CD4-positive, alpha-beta T cell treated with Interleukin-4 for 1 hour (primary cell): ENCODE results near the gene ITGA3.
"Not testable (repeated sequence)": the region's sequence is repeated elsewhere in the genome, so short reads cannot be mapped to it uniquely, and the experiment has no call there.

Experiments used
- DNase-seq, 2 donors: peaks; one replicate each; pipeline ENCODE4 v3.0.0-alpha.2; 2020 to 2022

The ITGA3 gene

DNA sequence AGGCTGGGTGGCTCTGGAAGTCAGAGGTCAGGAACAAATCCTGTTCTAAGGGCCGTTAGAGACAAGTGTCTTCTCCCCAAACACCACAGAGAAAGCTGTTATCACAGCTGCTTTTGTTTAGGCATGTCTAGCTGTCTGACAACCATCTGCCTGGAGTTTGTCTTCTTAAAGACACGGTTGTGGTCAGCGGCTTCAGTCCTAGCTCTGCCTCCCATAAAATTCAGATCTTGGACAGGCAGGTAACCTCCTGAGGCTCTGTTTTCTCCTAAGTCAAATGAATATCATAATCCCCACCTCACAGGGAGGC, 2.3 kb upstream of the ITGA3 start:
- DNase-seq = no peak

DNA sequence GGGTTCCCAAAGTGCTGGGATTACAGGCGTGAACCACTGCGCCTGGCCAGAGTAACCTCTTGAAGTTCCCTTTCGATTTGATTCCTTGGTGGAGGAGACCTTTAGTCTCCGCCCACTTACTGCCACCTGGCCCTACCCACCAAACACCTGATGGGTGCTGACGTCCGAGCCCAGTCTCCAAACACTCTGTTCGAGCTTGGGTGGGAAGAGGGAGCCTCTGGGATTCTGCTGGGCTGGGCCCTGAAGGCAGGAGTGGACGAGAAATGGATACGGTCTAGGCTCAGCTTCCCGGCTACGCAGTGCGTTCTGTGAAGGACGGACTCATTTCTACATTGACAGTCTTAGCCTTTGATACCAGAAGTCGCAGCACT, 870 bp upstream of the ITGA3 start:
- DNase-seq = peak; percentile 19 to 37

DNA sequence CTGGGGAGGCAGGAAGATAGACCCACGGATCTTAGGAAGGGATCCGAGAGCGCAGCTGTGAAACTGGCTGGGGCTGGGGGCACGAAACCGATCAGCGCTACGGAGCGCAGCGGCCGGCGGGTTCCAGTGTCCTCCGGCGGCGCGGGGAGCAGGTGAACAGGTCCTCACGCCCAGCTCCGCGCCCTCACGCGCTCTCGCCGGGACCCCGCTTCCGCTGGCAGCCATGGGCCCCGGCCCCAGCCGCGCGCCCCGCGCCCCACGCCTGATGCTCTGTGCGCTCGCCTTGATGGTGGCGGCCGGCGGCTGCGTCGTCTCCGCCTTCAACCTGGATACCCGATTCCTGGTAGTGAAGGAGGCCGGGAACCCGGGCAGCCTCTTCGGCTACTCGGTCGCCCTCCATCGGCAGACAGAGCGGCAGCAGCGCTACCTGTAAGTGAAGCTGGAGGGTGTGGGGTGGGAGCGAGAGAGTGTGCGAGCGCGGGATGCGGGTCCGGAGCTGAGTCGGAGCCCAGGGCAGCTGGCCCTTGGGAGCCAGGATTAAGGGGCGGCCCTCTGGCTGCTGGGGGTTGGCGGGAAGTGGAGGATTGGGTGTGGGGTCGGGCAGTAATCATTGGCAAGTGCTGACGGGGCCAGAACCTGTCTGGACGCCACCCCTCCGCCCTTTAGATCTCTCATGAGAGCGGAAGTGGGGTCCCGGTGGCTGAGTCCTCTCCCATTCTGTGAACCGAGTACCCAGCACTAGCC, 479 bp downstream of the ITGA3 start:
- DNase-seq = peak; percentile 41 to 56

DNA sequence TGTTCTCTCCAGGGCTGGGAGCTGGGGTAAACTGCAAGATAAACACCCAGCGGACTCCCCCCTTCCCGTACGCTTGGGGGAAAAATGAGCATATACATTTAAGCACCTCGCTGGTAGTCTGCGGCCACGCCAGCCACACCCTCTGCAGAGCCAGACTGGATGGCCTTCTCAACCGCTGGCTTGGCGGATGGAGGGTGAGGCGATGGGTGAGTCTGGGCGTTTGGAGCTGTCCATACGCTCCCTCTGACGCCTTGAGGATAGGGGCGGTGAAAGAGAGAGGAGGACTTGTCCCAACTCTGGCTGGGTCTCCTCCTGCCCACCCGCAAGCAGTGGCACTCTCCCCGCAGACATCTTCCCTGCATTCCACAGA, 1.0 kb downstream of the ITGA3 start:
- DNase-seq = no peak

- DNase-seq = no peak
Measured at GRCh38 chr17:50057521-50057991, 1.6 kb downstream of the ITGA3 start.

- no peak for DNase-seq
Measured at GRCh38 chr17:50058296-50058953, 2.5 kb downstream of the ITGA3 start.

- no peak for DNase-seq
Measured at GRCh38 chr17:50059256-50059655, 3.3 kb downstream of the ITGA3 start.

DNA sequence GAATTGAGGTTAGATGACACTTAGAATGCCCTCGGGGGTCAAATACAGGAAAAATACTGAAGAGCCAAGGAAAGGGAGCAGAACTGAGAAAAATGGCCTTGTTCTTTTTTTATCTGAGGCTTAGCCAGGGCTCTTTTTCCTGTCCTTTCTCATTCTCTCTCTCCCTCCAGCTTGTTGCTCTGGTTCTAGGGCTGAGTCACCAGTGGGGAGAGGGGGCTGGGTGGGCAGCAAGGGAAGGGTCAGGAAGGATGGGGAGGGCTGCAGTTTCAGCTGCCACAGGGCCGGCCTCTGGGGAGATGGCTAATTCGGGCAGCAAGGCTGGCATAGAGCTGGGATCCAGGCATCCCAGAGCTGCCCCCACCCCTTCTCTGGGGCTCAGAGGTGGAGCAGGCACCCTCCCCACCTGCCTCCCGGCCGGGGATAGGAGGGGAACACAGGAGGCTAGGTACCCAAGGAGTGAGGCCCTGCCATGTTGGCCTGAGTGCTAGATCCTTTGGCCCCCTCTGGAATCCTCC, 3.9 kb downstream of the ITGA3 start:
- no peak for DNase-seq

DNA sequence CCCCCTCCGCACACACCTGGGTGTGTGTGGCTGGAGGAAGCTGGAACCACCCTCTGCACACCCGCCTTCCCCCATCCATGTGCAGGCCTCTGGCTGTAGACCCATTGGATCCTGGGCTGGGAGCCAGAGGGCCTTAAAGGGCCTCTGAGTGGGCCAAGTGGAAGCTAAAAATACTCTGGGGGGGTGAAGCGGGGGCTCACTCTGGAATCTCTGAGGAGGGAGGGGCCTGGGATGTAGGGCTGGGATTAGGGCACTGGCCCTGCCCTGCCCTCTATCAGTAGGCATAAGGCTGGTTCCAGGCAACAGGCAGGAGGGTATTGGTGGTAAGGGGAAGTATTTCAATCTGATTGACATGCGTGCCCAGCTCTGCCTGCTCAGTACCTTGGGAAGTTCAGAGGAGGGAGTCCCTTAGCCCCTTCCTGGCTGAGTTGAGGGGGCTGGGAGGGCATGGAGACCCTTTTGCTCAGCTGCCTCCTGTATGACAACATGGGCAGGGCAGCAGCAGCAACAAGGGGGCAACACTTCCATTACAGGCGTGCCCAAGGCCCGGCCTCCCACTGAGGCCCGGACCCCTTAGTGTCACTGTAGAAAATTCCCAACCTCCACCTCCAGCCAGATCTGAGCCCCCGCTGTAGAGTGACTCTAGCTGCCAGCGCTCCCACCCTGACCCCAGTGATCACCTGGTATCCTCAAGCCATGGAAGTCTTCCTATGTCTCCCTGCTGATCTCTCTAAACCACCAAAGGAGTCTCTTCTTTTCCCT, 5.2 kb downstream of the ITGA3 start:
- no peak for DNase-seq

DNA sequence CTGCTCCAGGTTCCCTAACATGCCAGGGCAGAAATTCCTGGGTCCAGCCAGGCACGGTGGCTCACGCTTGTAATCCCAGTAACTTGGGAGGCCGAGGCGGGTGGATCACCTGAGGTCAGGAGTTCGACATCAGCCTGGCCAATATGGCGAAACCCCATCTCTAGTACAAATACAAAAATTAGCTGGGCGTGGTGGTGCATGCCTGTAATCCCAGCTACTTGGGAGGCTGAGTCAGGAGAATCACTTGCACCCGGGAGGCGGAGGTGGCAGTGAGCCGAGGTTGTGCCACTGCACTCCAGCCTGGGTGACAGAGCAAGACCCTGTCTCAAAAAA, 5.8 kb downstream of the ITGA3 start:
- not testable (repeated sequence) for DNase-seq

GRCh38 chr17:50062293-50063243, 6.7 kb downstream of the ITGA3 start:
- DNase-seq = no peak

DNA sequence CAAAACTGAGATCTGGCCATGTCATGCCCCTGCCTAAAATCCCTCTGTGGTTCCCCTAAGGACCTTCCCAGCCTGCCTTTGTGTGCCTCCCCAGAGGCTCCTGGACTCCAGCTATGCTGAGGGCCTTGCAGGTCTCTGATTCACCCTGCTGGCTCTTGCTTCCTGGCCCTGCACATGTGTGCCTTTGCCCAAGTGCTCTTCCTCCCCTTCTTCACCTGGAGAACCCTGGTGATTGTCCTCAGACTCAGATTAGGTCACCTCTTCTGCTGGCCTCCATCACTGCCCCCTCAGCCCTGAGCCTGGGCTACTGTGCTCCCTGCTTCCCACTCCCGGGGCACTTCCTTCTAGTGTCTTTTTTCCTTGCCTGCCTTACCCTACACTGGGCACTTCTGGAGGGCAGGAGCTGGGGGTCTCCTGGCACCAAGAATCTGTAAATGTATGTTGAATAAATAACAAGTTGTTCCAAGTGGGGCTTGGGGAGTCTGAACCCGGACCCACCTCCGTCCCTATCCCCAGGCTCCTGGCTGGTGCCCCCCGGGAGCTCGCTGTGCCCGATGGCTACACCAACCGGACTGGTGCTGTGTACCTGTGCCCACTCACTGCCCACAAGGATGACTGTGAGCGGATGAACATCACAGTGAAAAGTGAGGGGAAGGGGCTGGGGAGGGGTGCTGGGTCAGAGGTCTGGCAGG, 7.8 kb downstream of the ITGA3 start:
- no peak for DNase-seq

DNA sequence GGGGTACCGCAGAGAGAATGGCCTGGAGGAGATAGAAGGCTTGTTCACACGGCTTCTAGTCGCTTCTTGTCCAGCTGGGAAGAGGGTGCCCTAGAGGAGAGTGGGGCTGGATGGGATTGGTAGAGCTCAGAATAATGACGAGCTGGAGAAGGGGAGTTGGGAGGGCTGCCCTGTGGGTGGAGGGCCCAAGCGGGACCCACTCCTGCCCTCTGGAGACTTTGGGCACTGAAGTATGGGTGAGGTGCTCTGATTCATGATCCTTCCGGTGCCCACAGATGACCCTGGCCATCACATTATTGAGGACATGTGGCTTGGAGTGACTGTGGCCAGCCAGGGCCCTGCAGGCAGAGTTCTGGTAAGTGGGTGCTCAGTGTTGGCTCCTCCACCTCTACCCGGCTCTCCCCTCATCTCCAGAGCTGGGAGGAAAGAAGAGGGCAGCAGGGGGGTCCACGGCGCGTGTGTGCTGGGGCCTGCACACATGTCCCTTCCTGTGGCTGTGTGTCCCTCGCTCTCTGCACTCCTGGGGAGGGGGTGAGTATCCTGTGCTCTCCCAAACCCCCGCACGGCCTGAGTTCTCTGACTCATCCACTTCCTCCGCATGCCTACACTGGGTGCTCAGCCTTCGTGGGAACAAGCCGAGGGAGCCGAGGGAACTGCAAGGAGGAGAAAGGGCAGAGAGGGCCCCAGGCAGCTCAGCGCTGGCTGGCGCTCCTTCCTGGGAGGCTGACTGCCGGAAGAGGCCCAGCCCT, 8.5 kb downstream of the ITGA3 start:
- no peak for DNase-seq

DNA sequence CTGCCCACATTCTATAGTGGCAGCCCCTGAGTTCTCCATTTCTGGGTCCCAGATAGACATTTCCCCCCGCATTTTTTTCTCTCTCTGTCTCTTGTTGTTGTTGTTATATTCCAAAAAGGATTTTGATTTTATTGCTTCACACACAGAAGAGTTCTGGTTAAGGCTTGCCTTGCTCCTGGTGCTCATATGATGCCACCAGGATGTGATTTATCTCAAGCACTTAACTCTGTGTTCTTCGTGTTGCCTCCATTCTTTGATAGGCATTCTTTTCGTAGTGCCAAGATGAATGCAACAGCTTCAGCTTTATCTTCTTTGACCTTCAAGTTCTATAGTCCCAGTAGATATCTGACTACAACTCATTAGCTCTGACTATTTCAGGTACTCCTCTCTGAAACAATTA, 9.1 kb downstream of the ITGA3 start:
- DNase-seq = no peak

DNA sequence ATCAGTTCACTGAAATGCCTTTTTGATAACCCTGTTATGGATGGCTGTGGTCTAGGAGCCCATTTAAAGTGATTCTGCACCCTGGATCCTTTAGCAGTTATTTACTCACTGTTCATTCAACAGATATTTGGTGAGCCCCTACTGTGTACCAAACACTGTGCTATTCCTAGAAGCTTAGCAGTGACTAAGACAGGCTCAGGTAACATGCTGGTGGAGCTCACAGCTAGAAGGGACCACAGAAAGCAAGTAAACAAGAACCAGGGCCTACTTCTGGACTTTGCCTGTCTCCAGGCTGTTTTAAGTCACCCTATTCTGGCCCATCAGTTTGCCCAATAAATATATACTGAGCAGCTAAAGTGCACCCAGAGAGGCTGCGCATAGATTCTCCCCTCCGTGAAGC, 11.1 kb downstream of the ITGA3 start:
- DNase-seq = no peak

- DNase-seq = no peak
Measured at GRCh38 chr17:50067996-50068395, 12.1 kb downstream of the ITGA3 start.

DNA sequence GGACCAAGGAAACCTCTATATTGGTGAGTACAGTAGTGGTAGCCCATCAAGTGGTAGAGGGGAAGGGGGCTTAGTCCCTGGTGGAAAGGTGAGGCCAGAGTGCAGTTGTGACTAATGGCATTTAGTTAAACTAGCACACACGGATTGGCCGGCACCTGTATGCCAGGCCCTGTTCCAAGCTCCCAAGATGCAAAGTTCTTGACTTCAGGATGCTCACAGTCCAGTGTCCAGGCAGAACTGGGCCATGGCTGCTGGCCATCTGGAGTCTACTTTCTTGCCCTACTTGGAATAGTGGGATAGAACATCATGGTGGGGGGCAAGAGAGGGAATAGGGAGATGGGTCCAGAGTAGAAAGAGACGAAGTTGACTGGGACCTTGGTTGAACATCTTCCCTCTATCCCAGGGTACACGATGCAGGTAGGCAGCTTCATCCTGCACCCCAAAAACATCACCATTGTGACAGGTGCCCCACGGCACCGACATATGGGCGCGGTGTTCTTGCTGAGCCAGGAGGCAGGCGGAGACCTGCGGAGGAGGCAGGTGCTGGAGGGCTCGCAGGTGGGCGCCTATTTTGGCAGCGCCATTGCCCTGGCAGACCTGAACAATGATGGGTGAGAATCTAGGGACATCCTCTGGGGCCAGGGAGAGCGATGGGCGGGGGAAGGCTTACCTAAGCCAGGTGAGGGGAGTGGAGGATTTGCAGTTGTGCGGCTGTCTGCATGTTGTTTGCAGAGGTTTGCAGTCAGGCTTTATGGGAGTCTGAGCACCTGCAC, 15.2 kb downstream of the ITGA3 start:
- DNase-seq = no peak

DNA sequence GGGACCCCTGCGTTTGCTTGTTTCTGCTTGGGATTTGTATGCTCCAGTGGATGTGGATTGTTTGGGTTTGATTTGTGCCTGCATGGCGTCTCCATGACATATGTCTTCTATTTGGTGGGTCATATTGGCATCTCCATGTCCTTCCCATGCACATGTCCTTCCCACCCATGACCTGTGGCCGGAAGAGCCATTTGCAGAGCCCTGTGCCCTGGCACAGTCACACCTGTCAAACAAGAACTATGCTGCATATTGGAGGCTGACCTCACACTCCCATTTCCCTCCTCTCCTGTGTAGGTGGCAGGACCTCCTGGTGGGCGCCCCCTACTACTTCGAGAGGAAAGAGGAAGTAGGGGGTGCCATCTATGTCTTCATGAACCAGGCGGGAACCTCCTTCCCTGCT, 15.8 kb downstream of the ITGA3 start:
- no peak for DNase-seq

GRCh38 chr17:50072130-50072529, 16.2 kb downstream of the ITGA3 start:
- DNase-seq = no peak

- no peak for DNase-seq
Measured at GRCh38 chr17:50072925-50073324, 17.0 kb downstream of the ITGA3 start.

- no peak for DNase-seq
Measured at GRCh38 chr17:50074227-50074626, 18.3 kb downstream of the ITGA3 start.
